IMR-90 (cell line): Measurements from ENCODE around the gene HEATR3. TPM values are rescaled to one million over a fixed set of nuclear protein-coding genes. Genes with fewer than 3 reads are reported as not detected.
A peak's percentile ranks its signal among the peaks of the same experiment; 100 is the strongest.

Experiments used
- ATAC-seq: fragments of 200-7000 bp; cut with Tn5 transposase; 2 replicates; pipeline ENCODE4 v1.9.1; 2020; ENCODE audit warnings: low read depth, mild to moderate bottlenecking, moderate library complexity
- BruUV-seq: library from RNA; stranded (reverse); fragments of 400-500 nt; replicated peaks from 2 replicates; lab custom pipeline; 2021; lab: Mats Ljungman, UMichigan
- CTCF ChIA-PET: fragments of 300-600 bp; formaldehyde crosslinking; extraction: SDS; loops from one replicate; lab custom pipeline; 2021; ENCODE audit warnings: antibody characterized with exemption; lab: Yijun Ruan, JAX
- POLR2A ChIA-PET: fragments of 300-600 bp; sonication (Branson Sonifier 250); formaldehyde crosslinking; loops from one replicate; lab custom pipeline; 2022; ENCODE audit warnings: antibody characterized with exemption; ENCODE audit not compliant: unreplicated experiment; lab: Charles Lee
- DNase-seq: peaks from one replicate; pipeline ENCODE4 v3.0.0; 2013
- H2AFZ ChIP-seq: replicated peaks from 2 replicates; pipeline ENCODE3; 2013; ENCODE audit warnings: low read length, mild to moderate bottlenecking; ENCODE audit not compliant: poor library complexity
- H2AK5ac ChIP-seq: 2 replicates; pipeline ENCODE4 v1.6.1; 2013; ENCODE audit warnings: low read depth, low read length, inconsistent platforms
- H2AK9ac ChIP-seq: replicated peaks from 2 replicates; pipeline ENCODE3; 2013; ENCODE audit warnings: mild to moderate bottlenecking, low read depth, low read length, moderate library complexity; ENCODE audit not compliant: poor library complexity
- H2BK120ac ChIP-seq: 2 replicates; pipeline ENCODE4 v1.6.1; 2013; ENCODE audit warnings: low read depth, low read length, inconsistent platforms
- H2BK15ac ChIP-seq: 3 replicates; pipeline ENCODE4 v1.6.1; 2013; ENCODE audit warnings: low read depth, low read length, inconsistent platforms
- H2BK20ac ChIP-seq: 2 replicates; pipeline ENCODE4 v1.6.1; 2013; ENCODE audit warnings: low read depth, mild to moderate bottlenecking, inconsistent platforms, low read length, moderate library complexity
- H2BK5ac ChIP-seq: 2 replicates; pipeline ENCODE4 v1.6.1; 2013; ENCODE audit warnings: mild to moderate bottlenecking, low read depth, low read length, inconsistent platforms; ENCODE audit not compliant: poor library complexity, severe bottlenecking
- H3K14ac ChIP-seq: replicated peaks from 2 replicates; pipeline ENCODE4 v1.6.1; 2013; ENCODE audit warnings: low read depth, low read length, inconsistent platforms
- H3K18ac ChIP-seq: 2 replicates; pipeline ENCODE4 v1.6.1; 2013; ENCODE audit warnings: low read depth, low read length, control low read depth
- H3K23ac ChIP-seq: 2 replicates; pipeline ENCODE4 v1.6.1; 2013; ENCODE audit warnings: low read depth, low read length, inconsistent platforms
- H3K27ac ChIP-seq: 2 replicates; pipeline ENCODE4 v1.5.1; 2013; ENCODE audit warnings: mild to moderate bottlenecking, control low read depth, low read length; ENCODE audit not compliant: insufficient read depth
- H3K27me3 ChIP-seq: 2 replicates; pipeline ENCODE4 v1.6.1; 2013; ENCODE audit warnings: low read length; ENCODE audit not compliant: control insufficient read depth, insufficient read depth
- H3K36me3 ChIP-seq: 2 replicates; pipeline ENCODE4 v1.6.1; 2013; ENCODE audit warnings: low read length, mixed read lengths; ENCODE audit not compliant: control insufficient read depth, insufficient read depth
- H3K4ac ChIP-seq: 2 replicates; pipeline ENCODE4 v1.6.1; 2013; ENCODE audit warnings: low read depth, low read length, inconsistent platforms
- H3K4me1 ChIP-seq: 2 replicates; pipeline ENCODE4 v1.6.1; 2013; ENCODE audit warnings: low read length, mixed read lengths; ENCODE audit not compliant: control insufficient read depth, insufficient read depth
- H3K4me2 ChIP-seq: 2 replicates; pipeline ENCODE4 v1.6.1; 2013; ENCODE audit warnings: low read depth, mild to moderate bottlenecking, control low read depth, low read length, moderate library complexity
- H3K4me3 ChIP-seq: 2 replicates; pipeline ENCODE4 v1.5.1; 2013; ENCODE audit warnings: low read depth, mild to moderate bottlenecking, control low read depth, low read length, moderate library complexity; ENCODE audit not compliant: insufficient read depth
- H3K56ac ChIP-seq: 2 replicates; pipeline ENCODE4 v1.6.1; 2013; ENCODE audit warnings: low read length, inconsistent platforms; ENCODE audit not compliant: insufficient read depth; ENCODE audit errors: extremely low read depth
- H3K79me1 ChIP-seq, 2 experiments: 2 replicates each; pipeline ENCODE4 v1.6.1; 2013; ENCODE audit warnings: low read length in 2 of 2, inconsistent platforms in 1 of 2, low read depth in 1 of 2
- H3K9ac ChIP-seq: 2 replicates; pipeline ENCODE4 v1.6.1; 2013; ENCODE audit warnings: low read depth, low read length, control low read depth
- H3K9me1 ChIP-seq: 2 replicates; pipeline ENCODE4 v1.6.1; 2013; ENCODE audit warnings: low read length, inconsistent platforms; ENCODE audit not compliant: insufficient read depth
- H3K9me3 ChIP-seq: 2 replicates; pipeline ENCODE4 v1.6.1; 2013; ENCODE audit warnings: low read length; ENCODE audit not compliant: control insufficient read depth, insufficient read depth
- H4K20me1 ChIP-seq: 2 replicates; pipeline ENCODE4 v1.6.1; 2013; ENCODE audit warnings: low read length, inconsistent platforms; ENCODE audit not compliant: insufficient read depth
- H4K5ac ChIP-seq: 2 replicates; pipeline ENCODE4 v1.6.1; 2013; ENCODE audit warnings: mild to moderate bottlenecking, low read depth, low read length, control low read depth
- H4K8ac ChIP-seq, 2 experiments: 2 replicates each; pipeline ENCODE4 v1.6.1; 2013; ENCODE audit warnings: low read depth in 2 of 2, low read length in 2 of 2, control low read depth in 1 of 2, inconsistent platforms in 1 of 2
- H4K91ac ChIP-seq: 2 replicates; pipeline ENCODE4 v1.6.1; 2013; ENCODE audit warnings: low read depth, low read length, inconsistent platforms; ENCODE audit not compliant: insufficient read depth
- MAFK ChIP-seq: IDR thresholded peaks from 2 replicates; pipeline ENCODE4 v1.6.1; 2012; ENCODE audit warnings: low read depth, low read length, improper control_type of control experiment
- RAD21 ChIP-seq: IDR thresholded peaks from 2 replicates; pipeline ENCODE4 v1.6.1; 2012; ENCODE audit warnings: low read length, improper control_type of control experiment
- RCOR1 ChIP-seq: IDR thresholded peaks from 2 replicates; pipeline ENCODE4 v1.6.1; 2012; ENCODE audit warnings: mild to moderate bottlenecking, low read length, improper control_type of control experiment; ENCODE audit not compliant: insufficient replicate concordance
- RFX5 ChIP-seq: IDR thresholded peaks from 2 replicates; pipeline ENCODE4 v1.8.0; 2012; ENCODE audit warnings: low read depth, mild to moderate bottlenecking, low read length, moderate library complexity
- SMC3 ChIP-seq: fragments of 150-350 bp; IDR thresholded peaks from 2 replicates; pipeline ENCODE4 v1.6.1; 2016; ENCODE audit warnings: low read depth, mild to moderate bottlenecking, antibody characterized with exemption, low read length, moderate library complexity
- WGBS, 2 experiments: methylation state at CpG; one replicate each; pipeline versions ENCODE4 v1.1.5 to v1.1.7; 2013; ENCODE audit warnings: missing lambda C conversion rate in 2 of 2; ENCODE audit not compliant: insufficient read length in 1 of 2; ENCODE audit errors: extremely low coverage in 2 of 2; 5-methylcytosine and 5-hydroxymethylcytosine counted together
- dilution Hi-C: fragments of 300-500 bp; cut with HindIII; formaldehyde crosslinking; loops from one replicate; pipeline ENCODE4 v1.14.3; 2018; ENCODE audit warnings: low sequenced_read_pairs; ENCODE audit not compliant: unreplicated experiment
- in situ Hi-C: fragments of 300-500 bp; cut with MboI; formaldehyde crosslinking; loops from 3 replicates; pipeline ENCODE4 v1.14.3; 2019; ENCODE audit warnings: low sequenced_read_pairs, inconsistent platforms, mixed read lengths
- intact Hi-C: fragments of 100-400 bp; cut with micrococcal nuclease; formaldehyde crosslinking; loops from 2 replicates; pipeline ENCODE4 v1.10.0; 2022
- polyA plus RNA-seq, 3 experiments: library from polyadenylated mRNA; depleted of rRNA; stranded (reverse); fragments of >200 nt; gene quantifications; 2 replicates each; pipeline ENCODE4 v1.2.3, GENCODE V29; 2012; ENCODE audit warnings: low replicate concordance in 1 of 3
- total RNA-seq: library from RNA; depleted of rRNA; stranded (reverse); fragments of >200 nt; gene quantifications from 2 replicates; pipeline ENCODE4 v1.2.3, GENCODE V29; 2012

HEATR3 gene
- total and polyA plus RNA-seq, 2 of the 4 experiments (the other 2 are of a cell fraction) = 9.4 to 21.1 TPM

DNA sequence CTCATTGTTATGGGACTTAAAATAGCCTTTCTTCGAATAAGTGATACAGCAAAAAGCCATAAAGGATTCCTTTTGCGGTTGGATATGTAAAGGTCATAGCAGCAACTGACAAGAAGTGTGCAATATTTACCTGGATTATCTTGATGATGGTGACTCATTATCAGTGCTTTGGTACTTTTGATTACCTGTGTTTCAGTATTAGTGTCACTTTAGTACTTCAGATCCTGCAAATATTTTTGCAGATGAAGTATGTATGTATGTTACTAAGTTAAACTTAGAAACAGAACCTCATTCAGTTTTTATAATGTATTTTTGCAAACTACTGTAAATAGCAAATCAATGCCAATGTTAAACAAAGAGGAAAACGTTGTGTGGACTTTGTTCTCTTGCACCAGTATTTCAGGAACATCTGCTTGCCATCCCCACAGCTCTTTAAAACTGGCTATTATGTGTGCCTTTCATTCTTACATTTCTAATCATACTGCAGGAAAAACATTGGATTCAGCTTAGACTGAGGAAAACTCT is 30.2 kb upstream of the HEATR3 start:
- H3K4me2 ChIP-seq = no peak overlapping the region
- no peaks in the 10 kb centered on the region for H3K4me1 ChIP-seq
- dilution Hi-C loops (no loop called here), in situ Hi-C loops (no loop called here), intact Hi-C loops (no loop called here)
- no peak for DNase-seq
- H3K14ac ChIP-seq = no peak overlapping the region
- H2AK9ac ChIP-seq = no peak overlapping the region
- H4K91ac ChIP-seq = no peak overlapping the region
- H3K4ac ChIP-seq = no peak overlapping the region
- no peak overlapping the region for H2BK5ac ChIP-seq
- H3K27me3 ChIP-seq = no peaks in the 10 kb centered on the region
- no peak for TF ChIP-seq SMC3
- no peak for TF ChIP-seq MAFK
- TF ChIP-seq RCOR1 = no peak
- no peak for TF ChIP-seq RAD21
- no peak for TF ChIP-seq RFX5
- no peak overlapping the region for H4K5ac ChIP-seq
- ChIA-PET CTCF (interaction anchor here (0.8 kb wide), 1 partner anchor 24 kb away, joined by 3 read pairs; no protein-coding TSS in a partner anchor), POLR2A (no interaction called here)
- no peaks in the 10 kb centered on the region for H3K9me3 ChIP-seq
- H2AFZ ChIP-seq = no peak overlapping the region
- H3K79me1 ChIP-seq = peaks cover 0 to 13% of the 10 kb centered on the region in 2 experiments; a peak in 2 of 4 replicates
- H4K20me1 ChIP-seq = no peaks in the 10 kb centered on the region
- 80% methylated on average over 1 of the region's 3 CpGs; no CpG with 5 or more reads in 1 of the 2 experiments for WGBS, 2 experiments
- BruUV-seq = TSS peak; percentile 80
- H3K56ac ChIP-seq = no peak overlapping the region
- H3K4me3 ChIP-seq = no peak overlapping the region
- no peak overlapping the region for H2BK120ac ChIP-seq
- no peak overlapping the region for H4K8ac ChIP-seq
- H2BK20ac ChIP-seq = no peak overlapping the region
- ATAC-seq = no peak
- H3K27ac ChIP-seq = no peak overlapping the region
- no peak overlapping the region for H3K23ac ChIP-seq
- H2AK5ac ChIP-seq = no peak overlapping the region
- no peak overlapping the region for H3K18ac ChIP-seq
- no peak overlapping the region for H3K9ac ChIP-seq
- H2BK15ac ChIP-seq = no peak overlapping the region
- H3K9me1 ChIP-seq = no peaks in the 10 kb centered on the region; the same call in 1 of the 2 replicates
- H3K36me3 ChIP-seq = peaks cover 13% of the 10 kb centered on the region
